KOPT-K1 (cell line): ENCODE results near the gene CPNE7.

Experiments
- H3K27ac ChIP-seq: fragments of 200-600 bp; sonication (generic); 2 replicates; pipeline ENCODE4 v1.5.1; 2016; ENCODE audit warnings: antibody characterized with exemption, mild to moderate bottlenecking, low read depth, low read length; ENCODE audit not compliant: poor library complexity, severe bottlenecking
- H3K36me3 ChIP-seq: fragments of 200-600 bp; sonication (generic); 2 replicates; pipeline ENCODE4 v1.5.1; 2017; ENCODE audit warnings: antibody characterized with exemption, mild to moderate bottlenecking, low read length, moderate library complexity; ENCODE audit not compliant: insufficient read depth
- H3K9me3 ChIP-seq: fragments of 200-600 bp; sonication (generic); 2 replicates; pipeline ENCODE4 v1.5.1; 2017; ENCODE audit warnings: antibody characterized with exemption, low read length, mild to moderate bottlenecking; ENCODE audit not compliant: insufficient read depth, poor library complexity, severe bottlenecking

The CPNE7 gene

DNA sequence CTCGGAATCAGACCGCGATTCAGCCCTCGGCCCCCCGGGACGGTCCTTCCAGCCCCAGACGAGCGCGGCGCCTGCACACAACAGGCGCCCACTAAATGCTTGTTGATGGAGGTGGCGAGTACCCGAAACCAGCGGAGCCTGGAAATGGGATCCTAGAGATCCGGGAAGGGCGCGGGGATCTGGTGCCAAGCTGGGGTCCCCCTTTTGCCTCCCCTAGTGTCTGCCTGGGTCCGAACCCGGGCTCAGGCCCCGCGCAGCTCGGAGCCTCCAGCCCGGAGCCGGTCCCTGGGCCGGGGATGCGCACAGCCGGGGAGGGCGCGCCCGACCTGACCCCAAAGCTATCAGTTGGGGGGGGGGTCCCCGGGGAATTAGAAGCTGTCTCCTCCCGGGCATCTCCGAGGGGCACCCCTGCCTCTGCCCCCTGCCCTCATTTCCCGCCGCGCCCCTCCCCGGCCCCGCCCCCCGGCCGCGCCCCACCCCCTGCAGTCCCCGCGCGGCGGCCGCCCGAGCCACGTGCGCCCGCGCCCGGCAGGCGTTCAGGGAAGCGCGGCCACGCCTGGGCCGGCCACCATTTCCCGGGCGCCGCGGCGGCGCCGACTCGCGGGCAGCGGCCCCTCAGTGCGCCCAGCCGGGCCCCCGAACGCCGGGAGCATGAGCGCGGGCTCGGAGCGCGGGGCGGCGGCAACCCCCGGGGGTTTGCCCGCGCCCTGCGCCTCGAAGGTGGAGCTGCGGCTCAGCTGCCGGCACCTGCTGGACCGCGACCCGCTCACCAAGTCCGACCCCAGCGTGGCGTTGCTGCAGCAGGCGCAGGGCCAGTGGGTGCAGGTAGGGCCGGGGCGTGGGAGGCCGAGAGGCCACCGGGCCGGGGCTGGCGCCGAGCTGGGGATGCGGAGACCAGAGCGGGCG lies at the start of gene CPNE7:
CPNE7 (plus strand) TSS at position 512 of the 906 bp plus-strand sequence; CDS start at position 652, 140 bp downstream.
- H3K27ac ChIP-seq: peak within 1 kb of the TSS; percentile 50

DNA sequence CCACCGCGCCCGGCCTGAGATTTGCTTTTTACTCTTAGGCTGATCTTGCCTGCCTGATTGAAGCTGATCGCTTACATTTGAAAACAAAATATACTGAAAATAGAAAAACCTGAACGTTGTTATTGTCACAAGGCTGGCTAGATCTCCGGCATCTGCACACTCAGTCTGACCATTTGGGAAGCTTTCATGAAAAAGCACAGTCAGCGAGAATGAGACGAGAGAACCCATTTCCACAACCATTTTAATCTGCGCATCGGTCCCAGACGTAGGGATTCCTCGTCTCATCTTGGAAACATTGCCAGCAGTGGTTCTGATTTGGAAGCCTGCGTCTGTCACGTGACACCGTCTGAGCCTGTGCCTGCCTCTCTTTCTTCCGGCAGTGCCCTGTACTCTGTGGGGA lies 46.5 kb upstream of the CPNE7 start:
- Histone ChIP-seq H3K27ac (no peak overlapping the region), H3K36me3 (peaks cover 100% of the 10 kb centered on the region), H3K9me3 (no peaks in the 10 kb centered on the region)

More for the DNA sequence above, at the start of gene CPNE7:
- Histone ChIP-seq H3K9me3 (peaks cover 14% of the 10 kb centered on the region), H3K36me3 (peaks cover 21% of the 10 kb centered on the region; the same call in 1 of the 2 replicates)

DNA sequence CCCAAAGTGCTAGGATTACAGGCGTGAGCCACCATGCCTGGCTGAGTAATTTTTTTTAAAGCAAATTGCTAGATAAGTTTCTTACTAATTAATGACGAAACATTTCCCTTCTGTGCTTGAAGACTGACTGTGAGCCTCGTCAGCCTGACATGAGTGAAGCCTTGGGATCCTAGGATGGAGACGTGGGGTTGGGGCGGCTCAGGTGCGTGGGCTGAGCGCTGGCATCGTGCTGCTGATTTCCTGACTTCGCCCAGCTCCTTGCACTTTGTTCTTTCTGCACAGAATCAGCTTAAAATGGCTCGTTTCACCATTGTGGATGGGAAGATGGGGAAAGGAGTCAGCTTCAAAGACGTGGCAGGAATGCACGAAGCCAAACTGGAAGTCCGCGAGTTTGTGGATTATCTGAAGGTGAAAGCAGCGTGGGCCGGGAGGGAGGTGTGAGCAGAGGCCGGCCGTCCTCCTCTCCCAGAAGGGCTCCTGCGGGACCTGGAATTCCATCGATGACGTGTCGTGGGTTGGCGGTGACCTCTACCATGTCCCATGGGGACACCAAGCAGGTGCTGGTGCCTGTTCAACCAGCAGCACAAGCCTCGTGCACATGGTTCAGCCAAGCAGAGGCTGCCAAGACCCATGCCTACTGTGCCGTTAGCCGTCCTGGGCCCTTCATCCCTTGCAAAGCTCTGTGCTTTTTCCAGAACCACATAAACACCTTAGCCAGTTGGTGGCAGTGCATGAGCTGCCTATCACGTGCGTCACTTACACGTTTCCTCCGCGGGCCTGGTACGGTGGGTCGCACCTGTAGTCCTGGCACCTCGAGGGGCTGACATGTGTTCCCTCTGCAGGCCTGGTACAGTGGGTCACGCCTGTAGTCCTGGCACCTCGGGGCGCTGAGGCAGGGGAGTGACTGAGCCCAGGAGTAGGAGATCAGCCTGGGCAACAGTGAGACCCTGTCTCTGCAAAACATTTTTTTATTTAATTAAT lies 44.9 kb upstream of the CPNE7 start:
- peaks cover 100% of the 10 kb centered on the region for H3K36me3 ChIP-seq

DNA sequence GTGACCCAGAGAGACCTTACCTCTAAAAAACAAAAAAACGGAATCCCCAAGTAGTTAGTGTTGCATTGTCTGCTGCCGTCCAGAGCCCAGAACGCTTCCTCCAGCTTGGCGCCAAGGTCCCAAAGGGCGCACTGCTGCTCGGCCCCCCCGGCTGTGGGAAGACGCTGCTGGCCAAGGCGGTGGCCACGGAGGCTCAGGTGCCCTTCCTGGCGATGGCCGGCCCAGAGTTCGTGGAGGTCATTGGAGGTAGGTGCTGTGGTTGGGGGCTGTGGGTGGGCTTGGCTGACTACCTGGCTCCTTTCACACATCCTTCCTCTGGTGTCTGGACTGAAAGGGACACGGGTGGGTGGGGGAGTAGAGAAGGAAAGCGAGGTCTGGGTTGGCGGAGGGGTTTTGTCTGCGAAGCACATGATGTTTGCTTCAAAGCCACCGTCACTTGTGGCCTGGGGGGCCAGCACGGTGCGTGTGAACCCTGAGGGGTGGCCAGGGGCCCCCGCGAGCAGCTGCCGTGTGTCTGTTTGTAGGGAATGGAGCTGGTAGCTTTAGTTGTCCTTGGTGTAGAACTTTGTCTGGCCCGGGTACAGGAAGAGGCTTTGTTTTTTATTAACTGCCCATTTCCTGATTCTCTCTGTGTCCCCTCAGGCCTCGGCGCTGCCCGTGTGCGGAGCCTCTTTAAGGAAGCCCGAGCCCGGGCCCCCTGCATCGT lies 43.6 kb upstream of the CPNE7 start:
- Histone ChIP-seq H3K36me3 (peaks cover 99% of the 10 kb centered on the region), H3K9me3 (no peaks in the 10 kb centered on the region), H3K27ac (no peak overlapping the region)

More for the DNA sequence above, 44.9 kb upstream of the CPNE7 start:
- Histone ChIP-seq H3K27ac (no peak overlapping the region), H3K9me3 (no peaks in the 10 kb centered on the region)

DNA sequence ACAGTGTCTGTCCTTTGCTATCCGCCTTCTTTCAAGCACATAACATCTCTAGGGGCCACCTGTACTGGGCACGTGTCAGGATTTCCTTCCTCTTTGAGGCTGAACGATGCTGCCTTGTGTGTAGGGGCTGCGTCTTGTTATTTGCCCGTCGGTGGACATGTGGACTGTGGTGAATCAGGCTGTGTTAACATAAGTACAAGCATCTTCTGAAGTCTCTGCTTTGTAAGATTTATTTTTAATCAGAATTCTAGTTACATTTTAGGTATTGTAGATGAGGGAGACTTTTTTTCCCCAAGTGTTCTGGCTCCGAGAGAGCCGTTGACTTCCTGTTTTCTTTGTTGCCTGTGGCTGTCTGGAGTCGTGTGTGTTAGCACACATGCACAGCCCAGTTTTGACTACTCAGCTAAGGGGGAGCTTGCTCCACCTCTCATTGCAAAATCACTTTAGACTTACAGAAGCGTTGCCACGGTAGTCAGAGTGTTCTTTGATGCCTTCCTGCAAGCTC lies 41.3 kb upstream of the CPNE7 start:
- H3K36me3 ChIP-seq: peaks cover 96% of the 10 kb centered on the region
- H3K9me3 ChIP-seq: no peaks in the 10 kb centered on the region
- H3K27ac ChIP-seq: no peak overlapping the region

DNA sequence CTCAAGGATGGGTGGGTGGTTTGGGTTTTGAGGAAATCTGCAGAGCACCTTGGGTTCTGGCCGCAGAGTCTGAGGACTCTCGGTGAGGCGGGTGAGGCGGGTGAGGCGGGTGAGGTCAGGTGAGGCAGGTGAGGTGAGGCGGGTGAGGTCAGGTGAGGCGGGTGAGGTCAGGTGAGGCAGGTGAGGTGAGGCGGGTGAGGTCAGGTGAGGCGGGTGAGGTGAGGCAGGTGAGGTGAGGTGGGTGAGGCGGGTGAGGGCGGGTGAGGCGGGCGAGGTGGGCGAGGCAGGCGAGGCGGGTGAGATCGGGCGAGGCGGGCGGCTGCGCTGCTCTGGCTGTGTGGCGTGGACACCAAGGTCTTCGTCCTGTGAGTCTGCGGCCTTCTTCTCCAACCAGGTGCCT lies 39.2 kb upstream of the CPNE7 start:
- Histone ChIP-seq H3K27ac (no peak overlapping the region), H3K36me3 (peaks cover 93% of the 10 kb centered on the region)

GRCh38 chr16:89536886-89537548 lies 38.5 kb upstream of the CPNE7 start:
- no peak overlapping the region for H3K27ac ChIP-seq
- peaks cover 93% of the 10 kb centered on the region for H3K36me3 ChIP-seq
- H3K9me3 ChIP-seq: no peaks in the 10 kb centered on the region

More for the DNA sequence above, 39.2 kb upstream of the CPNE7 start:
- H3K9me3 ChIP-seq: no peaks in the 10 kb centered on the region

GRCh38 chr16:89537549-89537925 lies 38.0 kb upstream of the CPNE7 start:
- H3K9me3 ChIP-seq: no peaks in the 10 kb centered on the region
- no peak overlapping the region for H3K27ac ChIP-seq
- peaks cover 93% of the 10 kb centered on the region for H3K36me3 ChIP-seq

- Histone ChIP-seq H3K36me3 (peaks cover 91% of the 10 kb centered on the region), H3K9me3 (no peaks in the 10 kb centered on the region), H3K27ac (no peak overlapping the region)
These were observed 37.3 kb upstream of the CPNE7 start for GRCh38 chr16:89538286-89538685.

- peaks cover 90% of the 10 kb centered on the region for H3K36me3 ChIP-seq
- no peak overlapping the region for H3K27ac ChIP-seq
- no peaks in the 10 kb centered on the region for H3K9me3 ChIP-seq
These were observed 35.0 kb upstream of the CPNE7 start for GRCh38 chr16:89540557-89540956.

DNA sequence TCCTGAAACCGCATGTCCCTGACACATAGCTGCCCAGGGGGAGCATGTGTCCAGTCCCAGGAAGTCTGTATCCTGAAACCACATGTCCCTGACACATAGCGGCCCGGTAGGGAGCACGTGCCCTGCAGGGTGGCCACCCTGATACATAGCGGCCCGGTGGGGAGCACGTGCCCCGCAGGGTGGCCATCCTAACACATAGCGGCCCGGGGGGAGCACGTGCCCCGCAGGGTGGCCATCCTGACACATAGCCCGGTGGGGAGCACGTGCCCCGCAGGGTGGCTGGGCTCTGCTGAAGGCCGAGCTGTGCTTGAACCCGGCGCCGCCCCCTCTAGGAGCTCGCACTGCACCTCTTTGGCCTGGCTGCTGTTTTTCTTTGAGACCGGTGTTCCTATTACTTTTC lies 33.8 kb upstream of the CPNE7 start:
- Histone ChIP-seq H3K36me3 (peaks cover 88% of the 10 kb centered on the region), H3K9me3 (no peaks in the 10 kb centered on the region), H3K27ac (no peak overlapping the region)

DNA sequence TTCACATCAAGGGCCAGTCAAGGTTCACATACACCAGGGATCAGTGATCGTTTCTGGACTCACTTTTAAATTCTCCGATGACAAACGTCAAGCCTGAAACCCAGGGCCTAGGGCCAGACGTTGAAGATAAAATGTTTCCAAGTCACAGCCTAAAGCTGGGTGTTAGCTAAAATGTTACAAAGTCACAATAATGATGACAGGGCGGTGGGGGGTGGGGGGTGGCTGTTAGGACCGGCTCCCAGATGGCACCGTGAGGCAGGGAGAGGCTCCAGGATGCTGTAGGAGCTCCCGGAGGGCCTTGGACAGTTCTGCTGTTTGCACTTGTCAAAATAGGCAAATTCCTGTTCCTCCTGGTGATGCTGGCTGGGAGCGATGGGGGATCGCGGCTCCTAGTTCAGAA lies 31.4 kb upstream of the CPNE7 start:
- Histone ChIP-seq H3K27ac (no peak overlapping the region), H3K9me3 (no peaks in the 10 kb centered on the region), H3K36me3 (peaks cover 84% of the 10 kb centered on the region)

GRCh38 chr16:89544713-89545043 lies 30.9 kb upstream of the CPNE7 start:
- Histone ChIP-seq H3K27ac (no peak overlapping the region), H3K36me3 (peaks cover 85% of the 10 kb centered on the region), H3K9me3 (no peaks in the 10 kb centered on the region)
